ENCODE results near the gene TMEM270.
"Not testable (repeated sequence)": the region's sequence is repeated elsewhere in the genome, so short reads cannot be mapped to it uniquely, and the experiment has no call there.

The TMEM270 gene

GRCh38 chr7:73833251-73833919 is 27.6 kb upstream of the TMEM270 start:
- no peak for FAIRE-seq

GRCh38 chr7:73834626-73835191 is 26.2 kb upstream of the TMEM270 start:
- no peak for FAIRE-seq

GRCh38 chr7:73837167-73837566 is 23.8 kb upstream of the TMEM270 start:
- peak; percentile 61 for FAIRE-seq

GRCh38 chr7:73838642-73839041 is 22.3 kb upstream of the TMEM270 start:
- no peak for FAIRE-seq

GRCh38 chr7:73839290-73839689 is 21.7 kb upstream of the TMEM270 start:
- no peak for FAIRE-seq

- no peak for FAIRE-seq
Observed at GRCh38 chr7:73839743-73840714, 20.9 kb upstream of the TMEM270 start.

GRCh38 chr7:73840715-73841379 is 20.1 kb upstream of the TMEM270 start:
- no peak for FAIRE-seq

GRCh38 chr7:73841689-73842066 is 19.3 kb upstream of the TMEM270 start:
- FAIRE-seq: no peak

GRCh38 chr7:73842067-73842976 is 18.6 kb upstream of the TMEM270 start, which contains the start of gene METTL27:
METTL27 (minus strand) TSS chr7:73842516; CDS start chr7:73842140, 376 bp downstream.
- no peak for FAIRE-seq

GRCh38 chr7:73844131-73844547 is 16.8 kb upstream of the TMEM270 start:
- no peak for FAIRE-seq

GRCh38 chr7:73844848-73845460 is 16.0 kb upstream of the TMEM270 start:
- FAIRE-seq: no peak

GRCh38 chr7:73845701-73846195 is 15.2 kb upstream of the TMEM270 start:
- not testable (repeated sequence) for FAIRE-seq

- no peak for FAIRE-seq
Observed at GRCh38 chr7:73847941-73848723, 12.8 kb upstream of the TMEM270 start.

- FAIRE-seq: no peak
Observed at GRCh38 chr7:73850781-73851207, 10.2 kb upstream of the TMEM270 start.

- no peak for FAIRE-seq
Observed at GRCh38 chr7:73851410-73852338, 9.3 kb upstream of the TMEM270 start.

- no peak for FAIRE-seq
Observed at GRCh38 chr7:73852500-73852899, 8.5 kb upstream of the TMEM270 start.

- FAIRE-seq: no peak
Observed at GRCh38 chr7:73856941-73857340, 4.0 kb upstream of the TMEM270 start.

- FAIRE-seq: no peak
Observed at GRCh38 chr7:73858807-73859206, 2.2 kb upstream of the TMEM270 start.

- no peak for FAIRE-seq
Observed at GRCh38 chr7:73861305-73861704, 346 bp downstream of the TMEM270 start.

Measured in TTC549 (cell line).